Thymus (tissue), 11 donors: ENCODE measurements around the gene FSTL5. TPM values are rescaled to one million over a fixed set of nuclear protein-coding genes. Genes with fewer than 3 reads are reported as not detected.

ENCODE experiments used
- DNase-seq, 9 donors: peaks; one replicate each; pipeline ENCODE4 v3.0.0-alpha.2; 2013; ENCODE audit warnings: low spot score in 9 of 9, low read depth in 6 of 9, missing footprints in 1 of 9
- H3K27ac ChIP-seq, 2 donors: one replicate each; pipeline ENCODE4 v1.5.1; 2013; ENCODE audit warnings: control low read depth in 1 of 2, low read depth in 1 of 2, low read length in 1 of 2, mild to moderate bottlenecking in 1 of 2, moderate library complexity in 1 of 2
- H3K27me3 ChIP-seq, 2 donors: one replicate each; pipeline ENCODE4 v1.5.1; 2013; ENCODE audit warnings: low read length in 1 of 2; ENCODE audit not compliant: control insufficient read depth in 2 of 2, insufficient read depth in 1 of 2
- H3K36me3 ChIP-seq, 2 donors: one replicate each; pipeline ENCODE4 v1.5.1; 2013; ENCODE audit warnings: low read length in 1 of 2, mild to moderate bottlenecking in 1 of 2, moderate library complexity in 1 of 2; ENCODE audit not compliant: control insufficient read depth in 2 of 2, insufficient read depth in 2 of 2
- H3K4me1 ChIP-seq, 2 donors: one replicate each; pipeline ENCODE4 v1.5.1; 2013; ENCODE audit warnings: low read length in 2 of 2; ENCODE audit not compliant: control insufficient read depth in 2 of 2, insufficient read depth in 2 of 2
- H3K4me3 ChIP-seq, 2 donors: one replicate each; pipeline ENCODE4 v1.5.1; 2013; ENCODE audit warnings: low read length in 2 of 2, control low read depth in 1 of 2, mild to moderate bottlenecking in 1 of 2
- H3K9me3 ChIP-seq, 2 donors: one replicate each; pipeline ENCODE4 v1.5.1; 2013; ENCODE audit warnings: low read length in 1 of 2, mild to moderate bottlenecking in 1 of 2; ENCODE audit not compliant: control insufficient read depth in 2 of 2, insufficient read depth in 1 of 2
- WGBS: extraction: QIAGEN DNeasy Blood & Tissue Kit; methylation state at CpG from one replicate; pipeline ENCODE4 v1.1.7; 2013; 5-methylcytosine and 5-hydroxymethylcytosine counted together
- polyA plus RNA-seq: library from polyadenylated mRNA; stranded (reverse); fragments of 200-250 nt; gene quantifications from one replicate; pipeline ENCODE4 v1.2.3, GENCODE V29; 2013
- total RNA-seq: library from RNA; stranded (reverse); fragments of 120-200 nt; gene quantifications from one replicate; pipeline ENCODE4 v1.2.4, GENCODE V29; 2013
- donor health status: healthy.

Gene FSTL5
- total and polyA plus RNA-seq, 2 donors: 0.05 to 0.07 TPM

- Histone ChIP-seq H3K4me3 (no peak overlapping the region), H3K36me3 (no peaks in the 10 kb centered on the region), H3K27ac (no peak overlapping the region), H3K9me3 (no peaks in the 10 kb centered on the region), H3K27me3 (no peaks in the 10 kb centered on the region), H3K4me1 (no peaks in the 10 kb centered on the region)
- 94% methylated on average over 6 of the region's 6 CpGs for WGBS
- no peak for DNase-seq
Observed at GRCh38 chr4:161894493-161895167, 269.2 kb downstream of the FSTL5 start.

- H3K36me3 ChIP-seq: no peaks in the 10 kb centered on the region
- no peaks in the 10 kb centered on the region for H3K9me3 ChIP-seq
- no peak overlapping the region for H3K4me3 ChIP-seq
- H3K4me1 ChIP-seq: no peaks in the 10 kb centered on the region
- DNase-seq: no peak
- WGBS: 96% methylated on average over 1 of the region's 1 CpG
- H3K27me3 ChIP-seq: no peaks in the 10 kb centered on the region
- no peak overlapping the region for H3K27ac ChIP-seq
Observed at GRCh38 chr4:161894014-161894413, 269.8 kb downstream of the FSTL5 start.

- Histone ChIP-seq H3K4me3 (no peak overlapping the region), H3K4me1 (no peaks in the 10 kb centered on the region), H3K36me3 (no peaks in the 10 kb centered on the region), H3K27me3 (no peaks in the 10 kb centered on the region), H3K27ac (no peak overlapping the region), H3K9me3 (no peaks in the 10 kb centered on the region)
- WGBS: 93% methylated on average over 1 of the region's 1 CpG
- no peak for DNase-seq
Observed at GRCh38 chr4:161893566-161893965, 270.2 kb downstream of the FSTL5 start.

- H3K4me3 ChIP-seq: no peak overlapping the region
- DNase-seq: no peak
- no peaks in the 10 kb centered on the region for H3K4me1 ChIP-seq
- H3K27ac ChIP-seq: no peak overlapping the region
- no peaks in the 10 kb centered on the region for H3K27me3 ChIP-seq
- H3K9me3 ChIP-seq: no peaks in the 10 kb centered on the region
- no peaks in the 10 kb centered on the region for H3K36me3 ChIP-seq
Observed at GRCh38 chr4:161892951-161893350, 270.8 kb downstream of the FSTL5 start.

- H3K27ac ChIP-seq: no peak overlapping the region
- H3K9me3 ChIP-seq: no peaks in the 10 kb centered on the region
- H3K27me3 ChIP-seq: no peaks in the 10 kb centered on the region
- no peaks in the 10 kb centered on the region for H3K36me3 ChIP-seq
- 87% methylated on average over 4 of the region's 4 CpGs for WGBS
- no peak for DNase-seq
- no peaks in the 10 kb centered on the region for H3K4me1 ChIP-seq
- H3K4me3 ChIP-seq: no peak overlapping the region
Observed at GRCh38 chr4:161883157-161883556, 280.6 kb downstream of the FSTL5 start.

- H3K27ac ChIP-seq: no peak overlapping the region
Observed at GRCh38 chr4:161881370-161881769, 282.4 kb downstream of the FSTL5 start.

GRCh38 chr4:161869511-161869910, 294.3 kb downstream of the FSTL5 start:
- 91% methylated on average over 2 of the region's 2 CpGs for WGBS
- no peaks in the 10 kb centered on the region for H3K36me3 ChIP-seq
- H3K27me3 ChIP-seq: no peaks in the 10 kb centered on the region
- H3K4me3 ChIP-seq: no peak overlapping the region
- DNase-seq: no peak
- no peaks in the 10 kb centered on the region for H3K4me1 ChIP-seq
- H3K27ac ChIP-seq: no peak overlapping the region
- H3K9me3 ChIP-seq: no peaks in the 10 kb centered on the region

More at GRCh38 chr4:161881370-161881769, 282.4 kb downstream of the FSTL5 start:
- DNase-seq: no peak
- no peaks in the 10 kb centered on the region for H3K36me3 ChIP-seq
- H3K4me3 ChIP-seq: no peak overlapping the region
- H3K27me3 ChIP-seq: no peaks in the 10 kb centered on the region
- 85% methylated on average over 4 of the region's 4 CpGs for WGBS
- no peaks in the 10 kb centered on the region for H3K9me3 ChIP-seq
- no peaks in the 10 kb centered on the region for H3K4me1 ChIP-seq

GRCh38 chr4:161856711-161857326, 307.0 kb downstream of the FSTL5 start:
- Histone ChIP-seq H3K4me3 (no peak overlapping the region), H3K27ac (no peak overlapping the region), H3K9me3 (no peaks in the 10 kb centered on the region), H3K36me3 (no peaks in the 10 kb centered on the region), H3K4me1 (no peaks in the 10 kb centered on the region), H3K27me3 (no peaks in the 10 kb centered on the region)
- WGBS: 89% methylated on average over 1 of the region's 1 CpG
- DNase-seq: no peak

GRCh38 chr4:161850631-161851030, 313.2 kb downstream of the FSTL5 start:
- no peaks in the 10 kb centered on the region for H3K4me1 ChIP-seq
- no peaks in the 10 kb centered on the region for H3K9me3 ChIP-seq
- WGBS: 66% methylated on average over 1 of the region's 1 CpG
- no peak overlapping the region for H3K27ac ChIP-seq
- H3K27me3 ChIP-seq: no peaks in the 10 kb centered on the region
- H3K36me3 ChIP-seq: no peaks in the 10 kb centered on the region
- no peak overlapping the region for H3K4me3 ChIP-seq
- no peak for DNase-seq
